ENCODE measurements around the gene FAM237B.

FAM237B gene

DNA sequence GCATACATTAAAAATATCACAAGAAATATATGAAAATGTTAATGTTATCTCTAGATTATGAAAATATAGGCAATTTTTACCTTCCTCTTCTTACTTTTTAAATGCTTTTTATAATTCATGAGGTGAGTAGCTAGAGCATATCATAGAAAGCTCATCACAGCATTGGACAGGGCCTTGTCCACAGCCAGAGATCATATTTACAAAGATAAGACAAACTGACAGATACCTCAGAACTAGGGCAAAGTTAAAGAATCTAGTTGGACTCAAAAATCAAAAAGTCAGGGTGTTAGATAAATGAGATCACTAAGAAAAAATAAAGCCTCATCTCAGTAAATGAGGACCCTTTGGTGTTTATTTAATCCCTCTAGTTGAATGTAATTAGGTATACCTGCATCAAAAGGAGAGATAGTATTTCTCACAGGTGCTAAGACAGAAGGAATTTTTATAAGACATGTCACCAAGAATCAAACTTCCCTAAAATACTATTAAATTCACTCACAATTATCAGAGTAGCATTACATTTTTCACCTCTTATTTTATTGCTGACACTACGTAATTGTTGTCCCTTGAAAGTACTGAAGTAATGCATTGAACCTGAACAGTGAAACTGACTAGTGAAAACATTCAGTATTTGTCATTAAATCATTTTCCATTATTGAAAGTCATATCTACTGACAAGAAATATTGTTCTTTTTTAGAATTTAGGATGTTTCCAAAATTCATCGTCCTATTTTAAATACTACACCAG lies 50.5 kb downstream of the FAM237B start:
- Mint-ChIP-seq H3K27me3 (ENCODE audit: low read depth) (peaks cover 2% of the 10 kb centered on the region), H3K9me3 (no peaks in the 10 kb centered on the region), H3K36me3 (ENCODE audit: low read depth) (no peaks in the 10 kb centered on the region), H3K4me1 (ENCODE audit: low read depth) (no peaks in the 10 kb centered on the region), H3K27ac (no peak overlapping the region), H3K4me3 (no peak overlapping the region)
- no peak for DNase-seq (ENCODE audit: low spot score)

DNA sequence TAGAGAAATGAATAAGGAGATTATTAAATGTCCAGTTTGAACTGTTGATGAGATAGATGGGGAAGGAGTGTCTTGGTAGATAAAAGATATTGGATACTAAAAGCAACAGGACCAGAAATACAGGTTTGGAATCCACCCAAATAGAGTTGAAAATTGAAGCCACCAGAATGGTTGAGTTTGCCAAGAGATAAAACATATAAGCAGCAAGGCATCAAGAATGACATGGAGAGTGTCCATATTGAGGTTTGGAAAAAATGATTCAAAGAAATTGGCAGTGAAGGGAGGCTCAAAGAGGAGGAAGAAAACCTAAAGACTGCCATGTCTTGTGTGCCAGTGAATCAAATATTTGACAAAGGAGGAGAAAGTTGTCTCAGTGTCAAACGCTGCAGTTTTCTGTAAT lies 51.9 kb downstream of the FAM237B start:
- H3K9me3 Mint-ChIP-seq, result no peaks in the 10 kb centered on the region
- H3K4me3 Mint-ChIP-seq, result no peak overlapping the region
- no peak for DNase-seq (ENCODE audit: low spot score)
- no peaks in the 10 kb centered on the region for H3K36me3 Mint-ChIP-seq (ENCODE audit: low read depth)
- no peak overlapping the region for H3K27ac Mint-ChIP-seq
- no peaks in the 10 kb centered on the region for H3K4me1 Mint-ChIP-seq (ENCODE audit: low read depth)
- peaks cover 2% of the 10 kb centered on the region for H3K27me3 Mint-ChIP-seq (ENCODE audit: low read depth)

DNA sequence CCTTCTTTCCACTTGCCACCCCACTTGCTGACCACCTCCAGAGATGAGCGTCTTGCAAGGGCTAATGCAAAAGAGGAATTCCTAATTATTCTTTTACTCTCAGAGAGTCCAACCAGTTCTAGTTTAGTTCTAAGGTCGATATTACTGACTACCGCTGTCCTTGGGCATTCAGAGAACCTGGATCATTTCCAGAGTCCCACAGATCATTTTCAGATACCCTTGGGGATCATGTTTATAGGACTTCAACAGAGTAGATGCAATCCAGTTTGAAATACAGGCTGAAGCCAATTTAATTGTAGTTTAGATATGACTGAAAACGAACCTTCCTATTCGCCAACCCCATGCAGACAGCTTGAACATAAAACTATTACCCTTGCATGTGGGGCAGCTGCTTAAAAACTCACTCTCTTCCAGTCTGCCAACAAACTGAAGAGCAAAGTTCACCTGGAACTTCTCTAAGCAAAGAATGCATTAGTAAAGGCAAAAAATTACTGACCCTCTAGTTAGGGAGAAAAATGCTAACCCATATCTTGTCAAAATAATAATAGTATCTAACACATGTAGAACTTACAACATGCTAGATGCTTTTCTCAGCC lies 53.7 kb downstream of the FAM237B start:
- no peak overlapping the region for H3K4me3 Mint-ChIP-seq
- no peak for DNase-seq (ENCODE audit: low spot score)
- no peaks in the 10 kb centered on the region for H3K36me3 Mint-ChIP-seq (ENCODE audit: low read depth)
- H3K9me3 Mint-ChIP-seq, result no peaks in the 10 kb centered on the region
- peaks cover 2% of the 10 kb centered on the region for H3K27me3 Mint-ChIP-seq (ENCODE audit: low read depth)
- no peaks in the 10 kb centered on the region for H3K4me1 Mint-ChIP-seq (ENCODE audit: low read depth)
- H3K27ac Mint-ChIP-seq, result no peak overlapping the region

DNA sequence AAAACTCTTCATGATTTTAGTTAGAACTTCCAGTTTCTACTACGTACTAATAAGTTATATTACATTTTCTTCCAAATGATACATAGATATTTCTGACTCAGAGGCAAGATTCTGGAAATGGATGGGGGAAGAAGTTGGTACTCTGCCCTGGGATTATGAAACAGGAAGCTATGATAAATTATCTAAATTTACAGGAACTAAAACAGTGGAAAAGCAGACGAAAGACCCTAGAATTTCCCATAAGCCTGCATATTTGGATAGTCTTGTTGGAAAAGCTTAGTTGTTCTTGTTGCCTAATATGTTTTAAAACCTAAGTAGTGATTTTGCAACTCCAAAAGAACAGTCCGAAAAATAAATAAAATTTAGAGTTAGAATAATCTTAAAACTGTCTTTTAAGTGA lies 54.3 kb downstream of the FAM237B start:
- Mint-ChIP-seq H3K27me3 (ENCODE audit: low read depth) (peaks cover 2% of the 10 kb centered on the region), H3K4me1 (ENCODE audit: low read depth) (no peaks in the 10 kb centered on the region), H3K9me3 (no peaks in the 10 kb centered on the region), H3K36me3 (ENCODE audit: low read depth) (no peaks in the 10 kb centered on the region), H3K4me3 (no peak overlapping the region), H3K27ac (no peak overlapping the region)
- DNase-seq (ENCODE audit: low spot score), result no peak
